Medulla oblongata (tissue), 1 donor: ENCODE measurements around the gene TCF7L1.
"Not testable (repeated sequence)": the region's sequence is repeated elsewhere in the genome, so short reads cannot be mapped to it uniquely, and the experiment has no call there.

Source experiments
- DNase-seq: peaks from one replicate; pipeline ENCODE4 v3.0.0-alpha.2; 2015; ENCODE audit errors: extremely low spot score

TCF7L1 gene

DNA sequence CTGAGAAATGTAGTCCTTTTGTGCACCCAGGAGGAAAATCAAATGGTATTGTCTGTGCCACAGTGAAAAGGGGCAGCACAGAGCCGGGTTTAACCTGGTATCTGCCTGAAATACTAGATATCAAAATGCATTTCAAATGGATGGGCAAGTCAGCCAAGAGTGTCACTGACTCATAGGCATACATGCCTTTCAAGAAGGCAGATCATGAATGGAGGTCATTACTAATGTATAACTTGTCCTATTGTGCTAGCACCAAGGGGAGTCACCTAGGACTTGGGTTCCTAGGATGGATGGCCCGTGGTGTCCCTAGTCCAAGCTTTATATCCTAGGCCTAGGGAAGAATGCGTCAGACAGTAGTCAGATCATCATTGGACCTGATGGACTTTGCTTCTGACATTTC is 49.9 kb downstream of the TCF7L1 start:
- DNase-seq: no peak

DNA sequence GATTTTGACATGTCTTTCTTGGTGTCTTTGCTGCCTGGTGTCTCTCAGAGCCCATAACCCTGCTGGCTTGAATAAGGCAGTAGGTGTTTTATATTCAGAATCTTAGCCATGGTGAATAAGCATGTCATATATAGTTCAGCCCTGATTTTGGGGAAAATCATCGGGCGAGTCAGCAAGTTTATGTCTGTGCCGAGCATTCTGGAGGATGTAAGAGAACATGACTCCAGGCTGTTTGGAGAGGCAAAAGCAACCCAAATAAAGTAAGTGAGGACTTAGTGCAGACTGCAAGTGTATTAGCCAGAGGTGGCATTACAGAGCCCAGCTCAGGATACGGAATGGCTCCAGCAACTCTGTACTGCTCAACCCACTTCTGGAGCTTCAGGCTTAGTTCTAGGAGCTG is 50.3 kb downstream of the TCF7L1 start:
- no peak for DNase-seq

- DNase-seq: no peak
These were observed 51.0 kb downstream of the TCF7L1 start for GRCh38 chr2:85184231-85184630.

- DNase-seq: no peak
These were observed 51.8 kb downstream of the TCF7L1 start for GRCh38 chr2:85184990-85185389.

DNA sequence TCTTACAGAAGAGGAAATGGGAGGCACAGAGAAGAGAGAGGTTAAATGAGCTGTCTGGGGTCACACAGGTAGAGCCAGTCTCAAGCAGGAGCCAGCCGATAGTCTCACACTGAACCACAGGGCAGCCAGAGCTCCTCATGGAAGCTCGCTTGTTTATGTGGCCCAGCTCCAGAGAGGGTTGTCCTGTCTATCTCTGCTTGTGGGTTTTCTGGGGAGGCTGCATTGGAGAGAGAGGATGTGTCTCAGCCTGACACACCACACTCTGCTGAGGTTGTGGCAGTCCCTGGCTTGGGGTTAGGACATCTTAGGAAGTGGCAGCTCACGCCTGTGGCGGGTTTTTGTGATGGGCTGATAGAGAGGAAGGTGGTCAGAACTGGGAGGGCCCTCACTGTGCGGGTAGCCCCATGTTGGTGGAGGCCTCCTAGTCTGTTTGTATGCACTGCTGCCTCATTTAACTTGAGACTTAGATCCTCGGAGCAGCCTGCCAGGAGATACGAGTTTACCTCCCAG is 52.3 kb downstream of the TCF7L1 start:
- no peak for DNase-seq

DNA sequence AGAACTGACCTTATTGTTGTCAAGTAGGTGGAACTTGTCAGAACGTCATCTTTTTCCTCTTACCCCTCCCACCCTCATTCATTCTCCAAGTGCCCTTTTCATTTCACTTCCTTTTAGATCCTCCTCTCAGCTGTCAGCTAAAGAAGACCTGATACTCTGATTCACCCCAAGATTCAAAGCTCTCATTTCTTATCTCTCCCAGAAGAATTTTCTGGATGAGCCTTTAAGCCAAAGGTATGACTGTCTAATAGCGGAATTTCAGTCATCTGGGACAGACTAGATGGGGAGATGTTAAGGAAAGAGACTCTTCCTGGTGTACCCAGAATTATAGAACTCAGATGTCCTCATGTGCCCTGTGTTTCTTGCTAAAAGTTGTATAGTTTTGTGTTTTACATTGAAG is 53.9 kb downstream of the TCF7L1 start:
- no peak for DNase-seq

GRCh38 chr2:85188852-85189251 is 55.7 kb downstream of the TCF7L1 start:
- no peak for DNase-seq

DNA sequence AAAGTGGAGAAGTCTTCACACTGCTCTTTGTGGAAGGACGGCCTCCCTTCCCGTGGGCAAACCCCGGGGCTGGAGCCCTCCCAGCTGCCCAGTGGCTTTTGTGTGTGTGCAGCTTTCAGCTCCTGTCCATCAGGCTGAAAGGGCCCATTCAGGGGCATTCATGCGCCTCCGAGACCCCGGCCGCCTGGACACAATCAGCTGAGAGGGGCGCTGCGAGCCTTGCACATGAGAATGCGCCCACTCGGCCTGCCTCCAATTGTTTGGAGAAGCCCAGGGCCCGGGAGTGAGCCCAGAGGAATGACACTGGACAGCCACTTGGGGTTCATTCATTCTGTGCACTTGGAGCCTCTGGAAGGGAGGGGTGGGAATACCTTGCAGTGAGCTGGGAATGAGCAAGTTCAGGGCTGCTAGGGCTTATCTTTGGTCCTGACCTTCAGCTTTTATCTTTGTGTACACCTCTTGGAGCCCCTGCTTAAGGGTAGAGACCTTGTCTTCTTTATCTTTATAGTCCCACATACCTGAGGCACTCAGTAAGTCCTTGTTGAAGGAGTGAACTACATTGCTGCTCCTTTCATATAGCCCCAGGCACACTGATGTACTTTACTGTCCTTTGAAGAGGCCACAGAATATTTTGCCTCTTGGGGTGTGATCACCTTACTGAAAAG is 56.5 kb downstream of the TCF7L1 start:
- DNase-seq: peak; percentile 39

GRCh38 chr2:85191157-85191556 is 58.0 kb downstream of the TCF7L1 start:
- no peak for DNase-seq

- DNase-seq: no peak
These were observed 61.7 kb downstream of the TCF7L1 start for GRCh38 chr2:85194780-85195480.

DNA sequence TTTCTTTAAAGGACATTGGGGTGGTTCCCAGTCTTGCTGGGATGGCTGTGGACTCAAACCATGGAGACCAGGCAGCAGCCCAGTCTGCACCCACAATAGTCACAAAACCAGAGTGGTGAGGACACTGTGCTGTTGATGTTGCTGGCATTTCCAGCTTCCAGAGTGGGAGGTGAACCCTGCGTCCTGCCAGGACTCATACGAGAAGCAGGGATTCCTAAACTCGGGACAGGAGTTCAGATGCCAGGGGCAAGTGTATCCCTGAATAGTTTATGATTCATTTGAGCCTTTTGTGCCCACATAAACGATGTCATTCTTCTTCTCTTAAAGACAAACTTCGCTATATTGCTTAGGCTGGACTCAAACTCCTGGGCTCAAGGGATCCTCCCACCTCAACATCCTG is 62.8 kb downstream of the TCF7L1 start:
- DNase-seq: peak; percentile 16

GRCh38 chr2:85199698-85200097 is 66.5 kb downstream of the TCF7L1 start:
- no peak for DNase-seq

GRCh38 chr2:85209887-85210286 is 76.7 kb downstream of the TCF7L1 start:
- no peak for DNase-seq

DNA sequence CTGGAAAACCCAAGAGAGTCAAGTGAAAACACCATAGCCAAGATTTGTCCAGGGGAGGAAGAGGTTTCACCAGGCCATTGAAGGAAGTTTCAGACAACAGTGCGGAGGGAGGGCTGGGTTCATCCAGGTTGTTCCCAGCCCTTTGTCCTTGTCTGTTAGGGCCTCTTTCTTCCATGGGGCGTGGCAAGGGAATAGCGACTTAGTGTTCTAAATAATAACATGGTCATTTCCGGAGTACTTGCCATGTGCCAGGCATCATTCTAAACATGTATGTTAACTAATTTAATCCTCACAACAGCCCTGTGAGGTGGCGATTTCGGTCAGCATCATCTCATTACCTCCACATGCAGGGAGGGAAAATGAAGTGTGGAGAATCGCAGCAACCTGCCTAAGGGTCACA is 77.3 kb downstream of the TCF7L1 start:
- DNase-seq: no peak

- not testable (repeated sequence) for DNase-seq
These were observed 78.4 kb downstream of the TCF7L1 start for GRCh38 chr2:85211606-85212005.

DNA sequence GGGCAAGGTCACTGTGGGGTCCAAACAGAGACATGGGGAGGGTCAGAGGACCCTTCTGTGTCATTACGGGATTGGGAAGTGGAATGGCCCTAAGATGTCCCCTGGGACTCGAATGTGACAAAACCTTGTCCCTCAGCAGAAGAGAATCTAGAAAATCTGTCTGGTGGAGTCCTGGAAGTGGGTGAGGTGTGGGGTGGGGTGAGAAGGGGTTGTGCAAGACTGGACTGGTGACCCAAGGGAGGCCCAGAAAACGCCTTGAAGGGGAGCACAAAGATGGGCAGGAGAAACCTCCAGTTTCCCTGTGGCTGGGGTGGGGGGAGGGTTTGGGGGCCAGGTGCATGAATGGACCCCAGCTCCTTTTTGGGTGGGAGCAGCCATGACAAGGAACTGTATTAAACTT is 79.6 kb downstream of the TCF7L1 start:
- no peak for DNase-seq

GRCh38 chr2:85213404-85213803 is 80.2 kb downstream of the TCF7L1 start:
- no peak for DNase-seq

DNA sequence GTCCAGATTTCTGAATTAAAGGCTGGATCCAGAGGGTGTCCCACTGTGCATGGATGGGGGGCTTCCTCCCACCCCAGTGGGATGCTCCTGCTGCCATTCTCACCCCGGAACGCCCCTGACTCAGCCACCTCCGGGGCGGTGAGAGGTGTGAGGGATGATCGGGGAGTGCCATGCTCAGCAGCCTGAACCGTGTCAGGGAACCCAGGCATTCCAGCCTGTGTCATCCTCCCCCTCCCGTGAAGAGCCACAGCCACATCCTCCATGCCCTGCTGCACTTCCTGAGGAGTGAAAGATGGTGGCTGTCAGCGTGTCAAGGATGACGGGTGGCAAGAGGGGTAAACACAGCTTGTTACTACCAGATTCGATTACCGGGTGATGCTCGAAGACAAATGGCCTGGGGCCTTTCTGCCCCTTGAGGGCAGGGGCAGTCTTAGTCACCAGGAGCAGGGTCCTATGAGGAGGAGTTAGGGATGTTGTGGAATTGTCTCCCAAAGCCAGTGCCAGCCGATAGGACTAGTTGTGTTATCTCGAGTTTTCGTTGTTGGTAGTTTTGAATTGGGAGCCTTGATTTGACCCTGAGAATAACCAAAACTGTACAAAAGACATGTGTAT is 80.8 kb downstream of the TCF7L1 start:
- no peak for DNase-seq

DNA sequence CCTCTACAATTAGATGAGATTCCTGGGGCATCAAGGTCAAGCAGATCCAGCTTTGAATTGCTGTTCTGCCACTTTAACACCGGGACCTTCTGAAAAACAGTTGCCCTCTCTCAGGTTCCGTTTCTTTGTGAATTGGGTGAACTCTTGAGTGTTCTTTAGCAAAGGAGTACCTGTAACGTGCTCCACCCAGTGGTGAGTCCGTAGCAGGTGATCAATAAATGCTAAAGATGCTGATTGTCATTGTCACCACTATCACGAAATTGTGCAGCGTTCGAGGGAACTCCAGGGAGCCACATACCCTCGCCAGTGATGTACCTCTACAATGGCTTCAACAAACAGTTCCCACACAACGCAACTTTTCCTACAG is 81.9 kb downstream of the TCF7L1 start:
- peak; percentile 14 for DNase-seq

- peak; percentile 72 for DNase-seq
These were observed 82.5 kb downstream of the TCF7L1 start for GRCh38 chr2:85215448-85216401.

GRCh38 chr2:85216927-85217326 is 83.7 kb downstream of the TCF7L1 start:
- DNase-seq: no peak
